ENCODE measurements around the gene GPAM. TPM values are rescaled to one million over a fixed set of nuclear protein-coding genes. Genes with fewer than 3 reads are reported as not detected.

GPAM gene
- total RNA-seq, 4 donors from 2014 or later, result 4.5 to 7.2 (median 6.5) TPM

DNA sequence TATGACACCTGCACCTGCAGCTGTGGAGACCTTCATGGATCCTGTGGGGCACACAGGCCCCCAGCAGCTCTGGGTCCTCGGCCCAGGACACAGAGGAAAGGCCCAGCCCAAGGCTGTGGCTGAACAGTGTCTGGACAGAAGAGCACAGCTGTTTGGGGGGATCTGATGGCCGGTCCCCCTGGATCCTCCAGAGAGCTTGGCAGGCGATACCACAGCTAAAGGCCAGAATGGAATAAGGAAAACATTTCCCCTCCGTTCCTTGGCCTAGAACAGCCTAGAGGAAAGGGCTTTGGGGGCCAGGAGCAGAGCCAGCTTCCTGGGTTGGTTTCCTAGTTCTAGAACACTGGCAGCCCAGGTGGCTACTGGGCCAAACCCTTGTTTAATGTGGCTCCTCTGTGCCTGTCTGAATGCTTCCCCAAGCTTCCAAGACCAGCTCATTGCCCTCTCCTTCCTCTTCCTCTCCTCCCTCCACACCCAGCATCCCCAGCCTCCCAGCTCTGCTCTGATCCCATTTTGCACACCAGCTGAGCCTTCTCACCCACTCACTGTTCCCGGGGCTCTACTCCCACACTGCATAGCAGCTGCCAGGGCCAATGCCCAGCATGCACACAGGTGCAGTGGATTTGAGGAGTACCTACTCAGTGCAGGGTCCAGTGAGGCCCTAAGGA, 46.9 kb downstream of the GPAM start:
- no peaks in the 10 kb centered on the region for H3K9me3 ChIP-seq
- TF ChIP-seq EP300 (IDR thresholded peaks at IDR 0.05) (no peak), POLR2AphosphoS5 (IDR thresholded peaks at IDR 0.05) (no peak), POLR2A (IDR thresholded peaks at IDR 0.05; ENCODE audit: low read depth) (no peak)
- TF ChIP-seq, protein P1, sequence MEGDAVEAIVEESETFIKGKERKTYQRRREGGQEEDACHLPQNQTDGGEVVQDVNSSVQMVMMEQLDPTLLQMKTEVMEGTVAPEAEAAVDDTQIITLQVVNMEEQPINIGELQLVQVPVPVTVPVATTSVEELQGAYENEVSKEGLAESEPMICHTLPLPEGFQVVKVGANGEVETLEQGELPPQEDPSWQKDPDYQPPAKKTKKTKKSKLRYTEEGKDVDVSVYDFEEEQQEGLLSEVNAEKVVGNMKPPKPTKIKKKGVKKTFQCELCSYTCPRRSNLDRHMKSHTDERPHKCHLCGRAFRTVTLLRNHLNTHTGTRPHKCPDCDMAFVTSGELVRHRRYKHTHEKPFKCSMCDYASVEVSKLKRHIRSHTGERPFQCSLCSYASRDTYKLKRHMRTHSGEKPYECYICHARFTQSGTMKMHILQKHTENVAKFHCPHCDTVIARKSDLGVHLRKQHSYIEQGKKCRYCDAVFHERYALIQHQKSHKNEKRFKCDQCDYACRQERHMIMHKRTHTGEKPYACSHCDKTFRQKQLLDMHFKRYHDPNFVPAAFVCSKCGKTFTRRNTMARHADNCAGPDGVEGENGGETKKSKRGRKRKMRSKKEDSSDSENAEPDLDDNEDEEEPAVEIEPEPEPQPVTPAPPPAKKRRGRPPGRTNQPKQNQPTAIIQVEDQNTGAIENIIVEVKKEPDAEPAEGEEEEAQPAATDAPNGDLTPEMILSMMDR (IDR thresholded peaks at IDR 0.05), result no peak
- H3K4me1 ChIP-seq, result no peaks in the 10 kb centered on the region
- no peak for DNase-seq (ENCODE audit: extremely low spot score)
- H3K36me3 ChIP-seq, result peaks cover 0 to 3% (median 0%) of the 10 kb centered on the region in 4 donors
- no peak overlapping the region for H3K4me3 ChIP-seq
- no peaks in the 10 kb centered on the region for H3K27me3 ChIP-seq
- 82% methylated on average over 2 of the region's 5 CpGs for WGBS
- H3K27ac ChIP-seq (replicated peaks in 1 of 4), result no peak overlapping the region
- intact Hi-C loops (cut with DNase I), result loop anchor here (10.0 kb wide), 1 partner anchor 382 kb away; no protein-coding TSS in a partner anchor

DNA sequence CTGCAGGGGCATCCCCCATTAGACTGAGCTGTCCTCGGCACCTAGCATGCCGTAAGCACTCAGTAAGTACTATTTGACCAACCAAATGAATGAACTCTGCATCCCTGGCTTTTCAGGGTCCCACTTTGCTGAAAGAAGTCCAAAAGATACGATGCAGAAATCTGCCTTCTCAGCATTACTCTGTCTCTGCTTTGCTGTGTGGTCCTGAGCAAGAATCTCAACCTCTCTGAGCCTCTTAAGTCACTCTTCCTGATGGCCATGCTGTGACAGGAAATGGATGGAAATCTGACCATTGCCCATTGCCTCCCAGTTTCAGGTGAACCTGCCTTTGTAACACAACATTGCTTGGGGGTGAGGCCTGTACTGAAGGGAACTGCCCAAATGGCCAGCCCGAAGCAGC, 48.0 kb downstream of the GPAM start:
- no peak for DNase-seq (ENCODE audit: extremely low spot score)
- H3K4me3 ChIP-seq, result no peak overlapping the region
- no peaks in the 10 kb centered on the region for H3K9me3 ChIP-seq

DNA sequence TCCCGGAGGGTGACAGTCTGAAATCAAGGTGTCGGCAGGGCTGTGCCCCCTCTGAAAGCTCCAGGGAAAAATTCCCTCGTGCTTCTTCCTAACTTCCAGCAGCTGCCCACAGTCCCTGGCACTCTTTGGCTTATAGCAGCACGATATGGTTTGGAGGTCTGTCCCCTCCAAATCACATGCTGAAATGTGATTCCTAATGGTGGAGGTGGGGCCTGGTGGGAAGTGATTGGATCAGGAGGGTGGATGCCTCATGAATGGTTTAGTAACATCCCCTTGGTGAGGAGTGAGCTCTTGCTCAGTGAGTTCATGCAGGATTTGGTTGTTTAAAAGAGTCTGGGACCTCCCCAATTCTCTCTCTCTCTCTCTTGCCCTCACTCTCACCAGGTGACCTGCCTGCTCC, 51.1 kb downstream of the GPAM start:
- Histone ChIP-seq H3K4me1 (no peaks in the 10 kb centered on the region), H3K27me3 (no peaks in the 10 kb centered on the region), H3K4me3 (no peak overlapping the region), H3K36me3 (no peaks in the 10 kb centered on the region), H3K9me3 (no peaks in the 10 kb centered on the region), H3K27ac (replicated peaks in 1 of 4) (no peak overlapping the region)
- DNase-seq (ENCODE audit: extremely low spot score), result no peak
- WGBS, result 82% methylated on average over 4 of the region's 4 CpGs
- TF ChIP-seq POLR2AphosphoS5 (IDR thresholded peaks at IDR 0.05), result no peak
- no peak for TF ChIP-seq EP300 (IDR thresholded peaks at IDR 0.05)
- TF ChIP-seq, protein P1 (IDR thresholded peaks at IDR 0.05), result no peak
- TF ChIP-seq POLR2A (IDR thresholded peaks at IDR 0.05; ENCODE audit: low read depth), result no peak
- intact Hi-C loops (cut with DNase I), result loop anchor here (10.0 kb wide), 1 partner anchor 378 kb away; no protein-coding TSS in a partner anchor

More for the DNA sequence above, 48.0 kb downstream of the GPAM start:
- WGBS, result 89% methylated on average over 4 of the region's 4 CpGs
- intact Hi-C loops (cut with DNase I), result loop anchor here (10.0 kb wide), 1 partner anchor 381 kb away; no protein-coding TSS in a partner anchor
- Histone ChIP-seq H3K27ac (replicated peaks in 1 of 4) (no peak overlapping the region), H3K36me3 (peaks cover 0 to 3% (median 0%) of the 10 kb centered on the region in 4 donors), H3K4me1 (no peaks in the 10 kb centered on the region), H3K27me3 (no peaks in the 10 kb centered on the region)
- TF ChIP-seq, protein P1 (IDR thresholded peaks at IDR 0.05), result no peak
- TF ChIP-seq EP300 (IDR thresholded peaks at IDR 0.05), result no peak

DNA sequence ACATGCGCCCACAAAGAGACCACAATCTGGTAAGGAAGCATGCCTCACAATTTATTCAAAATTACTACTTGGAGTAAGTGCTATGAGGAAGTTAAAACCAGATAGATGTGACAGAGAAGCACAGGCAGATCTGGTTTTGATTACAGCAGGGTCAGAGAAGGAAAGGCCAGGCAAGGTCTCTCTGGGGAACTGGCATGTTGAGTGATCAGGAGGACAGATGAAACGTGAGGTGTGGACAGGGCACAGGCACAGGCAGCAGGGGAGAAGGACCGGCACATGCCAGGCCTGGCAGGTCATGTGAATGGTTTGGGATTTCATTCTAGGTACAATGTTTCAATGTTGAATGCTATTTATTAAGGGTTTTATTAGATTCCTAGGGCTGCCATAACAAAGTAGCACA, 51.6 kb downstream of the GPAM start:
- WGBS, result 89% methylated on average over 3 of the region's 3 CpGs
- Histone ChIP-seq H3K9me3 (no peaks in the 10 kb centered on the region), H3K36me3 (no peaks in the 10 kb centered on the region), H3K4me1 (no peaks in the 10 kb centered on the region), H3K4me3 (no peak overlapping the region), H3K27me3 (no peaks in the 10 kb centered on the region), H3K27ac (replicated peaks in 1 of 4) (no peak overlapping the region)
- DNase-seq (ENCODE audit: extremely low spot score), result no peak
- TF ChIP-seq, protein P1 (IDR thresholded peaks at IDR 0.05), result no peak
- no peak for TF ChIP-seq EP300 (IDR thresholded peaks at IDR 0.05)
- TF ChIP-seq POLR2AphosphoS5 (IDR thresholded peaks at IDR 0.05), result no peak
- no peak for TF ChIP-seq POLR2A (IDR thresholded peaks at IDR 0.05; ENCODE audit: low read depth)
- intact Hi-C loops (cut with DNase I), result loop anchor here (10.0 kb wide), 1 partner anchor 377 kb away; no protein-coding TSS in a partner anchor
